Stimulated activated CD4-positive, alpha-beta T cell treated with anti-CD3 and anti-CD28 coated beads, Interleukin-2, amount 100 ng/mL, for 24 hours (primary cell): ENCODE data around the gene HYCC2.
A peak's percentile ranks its signal among the peaks of the same experiment; 100 is the strongest.

Experiments
- DNase-seq, 2 donors: peaks; one replicate each; pipeline ENCODE4 v3.0.0-alpha.2; 2020

The HYCC2 gene

GRCh38 chr2:201071479-201072200 is at the start of gene HYCC2, which contains the start of gene NDUFB3:
Gene HYCC2 (minus strand): TSS chr2:201071671. CDS start chr2:201024009, 47,662 bp downstream.
Gene NDUFB3 (plus strand): TSS chr2:201072001. CDS start chr2:201078883, 6,882 bp downstream.
- peak; percentile 88 to 89 for DNase-seq

- peak in 1 of 2 donors; percentile 23 for DNase-seq
Measured at GRCh38 chr2:201118961-201119854, 47.7 kb upstream of the HYCC2 start.

- DNase-seq: peak; percentile 89 to 90
Measured at GRCh38 chr2:201118121-201118960, 46.9 kb upstream of the HYCC2 start.

DNA sequence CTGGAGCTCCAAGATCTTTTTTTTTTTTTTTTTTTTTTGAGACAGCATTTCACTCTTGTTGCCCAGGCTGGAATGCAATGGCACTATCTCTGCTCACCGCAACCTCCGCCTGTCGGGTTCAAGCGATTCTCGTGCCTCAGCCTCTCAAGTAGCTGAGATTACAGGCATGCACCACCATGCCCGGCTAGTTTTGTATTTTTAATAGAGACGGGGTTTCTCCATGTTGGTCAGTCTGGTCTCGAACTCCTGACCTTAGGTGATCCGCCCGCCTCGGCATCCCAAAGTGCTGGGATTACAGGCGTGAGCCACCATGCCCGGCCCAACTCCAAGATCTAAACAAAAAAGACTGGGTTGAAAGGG is 46.2 kb upstream of the HYCC2 start:
- DNase-seq: peak in 1 of 2 donors; percentile 55

DNA sequence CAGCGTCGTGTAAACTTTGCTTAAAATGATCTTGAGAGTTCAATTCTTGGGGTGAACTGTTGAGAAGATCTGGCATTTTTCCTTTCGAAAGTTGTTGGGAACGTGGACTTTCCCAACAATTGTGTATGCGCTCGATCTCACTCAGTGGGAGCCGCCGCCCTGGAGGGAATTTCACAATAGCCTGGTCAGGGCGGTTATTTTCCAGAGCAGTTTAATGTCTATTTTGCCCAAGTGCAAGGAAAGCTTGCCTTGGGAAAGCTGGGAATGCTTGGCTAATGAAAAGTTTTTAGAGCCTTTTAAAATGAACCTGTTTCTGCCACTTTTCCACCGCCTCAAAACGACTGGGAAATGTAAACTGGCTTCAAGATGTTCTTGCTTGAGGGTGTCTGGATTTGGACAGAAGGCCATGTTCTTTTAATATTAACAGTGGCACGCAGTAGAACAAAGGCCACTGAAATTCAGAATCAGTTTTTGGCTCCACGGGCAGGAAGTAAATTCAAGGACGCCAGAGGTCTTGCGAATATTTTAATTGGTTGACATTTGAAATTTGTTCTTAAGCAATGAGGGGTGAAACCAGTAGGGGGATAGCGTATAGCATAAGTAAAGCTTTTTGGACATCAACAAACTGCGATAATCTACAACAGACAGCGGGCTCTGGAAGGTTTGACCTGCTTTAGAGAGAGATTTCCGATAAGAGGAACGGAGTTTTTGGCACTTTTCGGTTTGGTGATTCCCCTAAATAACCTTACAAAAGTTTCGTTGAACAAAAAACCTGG is 45.7 kb upstream of the HYCC2 start:
- DNase-seq: no peak

DNA sequence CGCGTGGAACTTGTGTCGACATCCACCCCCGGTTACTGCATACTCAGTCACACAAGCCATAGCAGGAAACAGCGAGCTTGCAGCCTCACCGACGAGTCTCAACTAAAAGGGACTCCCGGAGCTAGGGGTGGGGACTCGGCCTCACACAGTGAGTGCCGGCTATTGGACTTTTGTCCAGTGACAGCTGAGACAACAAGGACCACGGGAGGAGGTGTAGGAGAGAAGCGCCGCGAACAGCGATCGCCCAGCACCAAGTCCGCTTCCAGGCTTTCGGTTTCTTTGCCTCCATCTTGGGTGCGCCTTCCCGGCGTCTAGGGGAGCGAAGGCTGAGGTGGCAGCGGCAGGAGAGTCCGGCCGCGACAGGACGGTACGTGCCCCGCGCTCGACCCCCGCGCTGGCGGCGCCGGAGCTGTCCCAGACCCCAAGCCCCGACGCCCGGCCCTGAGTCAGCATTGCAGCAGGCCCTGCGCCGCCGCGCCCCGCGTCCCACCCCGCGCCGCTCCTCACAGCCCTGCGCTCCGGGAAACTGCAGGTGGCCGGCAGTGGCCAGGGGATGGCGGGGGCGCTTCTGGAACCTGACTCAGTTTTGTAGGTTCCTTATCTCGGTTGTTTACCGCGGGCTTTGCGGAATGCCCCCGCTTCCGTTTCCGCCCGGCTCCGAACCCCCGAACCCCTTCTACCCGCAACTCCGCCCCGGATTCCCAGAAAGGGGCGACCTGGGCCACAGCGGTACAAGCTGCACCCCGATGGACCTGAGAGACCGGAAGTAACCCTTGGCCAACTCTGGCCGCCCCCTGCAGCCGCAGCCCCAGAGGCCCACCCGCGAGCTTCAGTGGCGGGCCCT is 44.9 kb upstream of the HYCC2 start, which contains the start of gene CFLAR:
Gene CFLAR (plus strand): TSS at position 50 of the 844 bp plus-strand sequence. CDS start 13,702 bp downstream, outside the sequence.
- DNase-seq: peak; percentile 79 to 87

- DNase-seq: no peak
Measured at GRCh38 chr2:201114846-201115245, 43.4 kb upstream of the HYCC2 start.

GRCh38 chr2:201114350-201114749 is 42.9 kb upstream of the HYCC2 start:
- no peak for DNase-seq

- DNase-seq: no peak
Measured at GRCh38 chr2:201111096-201111495, 39.6 kb upstream of the HYCC2 start.

- DNase-seq: no peak
Measured at GRCh38 chr2:201110615-201111014, 39.1 kb upstream of the HYCC2 start.

GRCh38 chr2:201109186-201109585 is 37.7 kb upstream of the HYCC2 start:
- no peak for DNase-seq

DNA sequence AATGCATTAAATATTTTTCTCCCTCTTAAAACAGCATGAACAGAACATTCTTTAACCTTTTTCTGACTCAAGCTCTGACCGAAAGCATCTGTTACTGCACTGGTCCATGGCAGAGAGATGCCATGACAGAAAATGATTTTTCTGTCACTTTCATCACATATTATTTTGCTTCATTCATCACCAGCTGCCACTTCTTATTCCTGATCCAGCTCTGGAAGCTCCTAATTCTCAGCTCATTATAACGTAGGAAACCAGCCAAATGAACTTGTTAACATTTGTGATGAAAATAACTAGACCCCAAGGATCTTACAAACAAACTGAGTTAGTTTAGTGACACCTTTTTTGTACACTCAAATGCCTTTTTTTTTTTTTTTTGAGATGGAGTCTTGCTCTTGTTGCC is 36.9 kb upstream of the HYCC2 start:
- no peak for DNase-seq

DNA sequence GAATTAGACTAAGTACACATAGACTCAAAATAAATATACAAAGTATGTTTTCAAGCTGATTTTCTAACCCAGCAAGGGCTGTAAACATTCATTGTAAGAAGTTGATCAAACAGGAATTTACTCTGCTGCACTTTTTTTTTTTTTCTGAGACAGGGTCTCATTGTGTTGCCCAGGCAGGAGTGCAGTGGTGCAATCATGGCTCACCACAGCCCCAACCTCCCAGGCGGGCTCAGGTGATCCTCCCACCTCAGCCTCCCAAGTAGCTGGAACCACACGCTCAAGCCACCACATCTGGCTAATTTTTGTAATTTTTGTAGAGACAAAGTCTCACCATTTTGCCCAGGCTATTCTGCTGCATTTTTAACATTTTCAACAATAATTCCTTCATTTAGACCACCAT is 36.2 kb upstream of the HYCC2 start:
- DNase-seq: no peak

GRCh38 chr2:201105759-201106158 is 34.3 kb upstream of the HYCC2 start:
- no peak for DNase-seq

DNA sequence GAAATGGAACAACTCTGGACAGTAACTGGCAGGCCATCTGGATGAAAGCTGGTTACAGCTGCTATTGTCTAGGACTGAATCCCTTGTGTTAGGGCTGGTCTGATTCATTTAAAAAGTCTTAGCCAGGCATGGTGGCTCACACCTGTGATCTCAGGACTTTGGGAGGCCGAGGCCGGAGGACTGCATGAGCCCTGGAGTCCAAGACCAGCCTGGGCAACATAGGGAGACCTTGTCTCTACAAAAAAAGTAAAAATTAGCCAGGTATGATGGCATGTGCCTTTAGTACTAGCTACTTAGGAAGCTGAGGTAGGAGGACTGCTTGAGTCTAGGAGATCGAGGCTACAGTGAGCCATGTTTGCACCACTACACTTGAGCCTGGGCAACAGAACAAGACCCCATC is 29.0 kb upstream of the HYCC2 start:
- DNase-seq: no peak

- no peak for DNase-seq
Measured at GRCh38 chr2:201093573-201093972, 22.1 kb upstream of the HYCC2 start.

GRCh38 chr2:201090574-201090973 is 19.1 kb upstream of the HYCC2 start:
- DNase-seq: no peak

DNA sequence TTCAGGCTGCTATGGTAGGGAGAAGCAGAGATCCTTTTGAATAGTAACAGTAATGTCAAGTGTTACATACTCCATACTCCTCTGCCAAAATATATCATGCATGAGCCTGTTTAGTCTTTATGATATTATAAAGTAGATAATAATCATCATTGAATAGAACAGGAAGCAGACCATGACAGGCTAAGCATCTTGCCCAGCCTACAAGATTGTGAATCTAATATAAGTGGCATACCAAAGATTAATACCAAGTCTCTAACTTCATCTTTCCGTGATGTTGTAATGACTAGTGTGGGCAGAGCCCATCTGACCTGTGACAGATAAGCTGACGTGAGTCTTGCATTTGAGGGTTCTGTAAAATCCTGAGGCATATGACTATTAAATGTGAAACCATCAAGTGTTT is 13.4 kb upstream of the HYCC2 start:
- DNase-seq: no peak

DNA sequence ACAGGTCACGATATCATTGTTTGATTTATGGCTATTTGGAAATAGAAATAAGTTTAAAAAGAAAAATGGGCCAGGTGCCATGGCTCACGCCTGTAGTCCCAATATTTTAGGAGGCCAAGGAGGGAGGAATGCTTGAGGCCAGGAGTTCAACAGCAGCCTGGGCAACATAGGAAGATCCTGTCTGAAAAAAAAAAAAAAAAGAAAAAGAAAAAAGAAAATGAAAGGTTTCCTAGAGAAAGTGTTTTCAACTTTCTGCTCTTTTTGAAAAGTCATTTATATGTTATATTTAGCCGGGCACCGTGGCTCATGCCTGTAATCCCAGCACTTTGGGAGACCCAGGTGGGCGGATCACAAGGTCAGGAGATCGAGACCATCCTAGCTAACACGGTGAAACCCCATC is 3.5 kb upstream of the HYCC2 start:
- no peak for DNase-seq

DNA sequence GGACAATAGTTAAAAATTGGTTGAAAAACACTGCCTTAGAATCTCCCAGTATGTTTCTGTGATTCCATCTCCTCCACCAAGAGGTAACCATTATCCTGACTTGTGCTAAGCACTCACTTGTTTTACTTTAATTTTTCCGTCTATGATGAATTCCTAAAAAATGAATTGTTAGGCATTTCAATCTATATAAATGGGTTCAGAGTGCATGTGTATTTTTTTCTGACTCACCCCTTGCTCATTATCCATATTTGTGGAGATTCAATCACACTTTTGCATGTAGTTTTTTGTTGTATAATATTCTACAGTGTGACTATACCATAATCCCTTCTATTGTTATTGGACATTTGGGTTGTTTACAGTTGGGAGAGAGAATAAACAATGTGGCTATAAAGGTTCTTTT is 1.6 kb upstream of the HYCC2 start:
- DNase-seq: no peak

DNA sequence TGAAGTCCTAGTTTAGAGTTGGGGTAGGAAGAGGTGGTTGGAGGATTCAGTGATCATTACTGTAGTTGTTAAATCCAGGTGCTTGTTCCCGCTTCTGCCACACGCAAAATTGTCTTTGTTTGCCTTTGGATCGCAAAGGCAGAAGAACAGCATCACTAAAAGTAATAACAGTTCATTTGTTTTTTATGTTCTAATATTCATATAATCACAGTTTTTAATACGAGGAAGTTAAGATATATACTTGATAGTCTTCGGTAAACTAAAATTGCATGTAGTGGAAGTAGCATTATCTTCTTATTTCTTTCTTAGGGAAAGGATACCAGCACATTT is 695 bp upstream of the HYCC2 start:
- no peak for DNase-seq
